Keratinocyte (primary cell): Measurements from ENCODE around the gene EFCAB6. TPM values are rescaled to one million over a fixed set of nuclear protein-coding genes. Genes with fewer than 3 reads are reported as not detected.

Experiments used
- DNase-seq: peaks from one replicate; pipeline ENCODE4 v3.0.0-alpha.2; 2011; ENCODE audit warnings: low read depth, missing footprints, low spot score
- FAIRE-seq: peaks from 2 replicates; lab custom pipeline; 2011; peaks lifted over from hg19 to GRCh38; lab: Jason Lieb, UNC
- H2AFZ ChIP-seq: 2 replicates; pipeline ENCODE4 v1.6.0; 2012; ENCODE audit warnings: low read length, control low read depth, inconsistent platforms; ENCODE audit not compliant: control insufficient read depth
- H3K27ac ChIP-seq: 2 replicates; pipeline ENCODE4 v1.5.1; 2011; ENCODE audit warnings: low read length; ENCODE audit not compliant: control insufficient read depth, insufficient read depth
- H3K27me3 ChIP-seq: 3 replicates; pipeline ENCODE4 v1.6.0; 2011; ENCODE audit warnings: low read length; ENCODE audit not compliant: control insufficient read depth, insufficient read depth; ENCODE audit errors: extremely low read depth
- H3K36me3 ChIP-seq, 2 experiments: 2 replicates in 1 of 2; 3 replicates in 1 of 2; pipeline ENCODE4 v1.5.1; 2011; ENCODE audit warnings: low read length in 2 of 2, mild to moderate bottlenecking in 1 of 2; ENCODE audit not compliant: control insufficient read depth in 2 of 2, insufficient read depth in 2 of 2; ENCODE audit errors: extremely low read depth in 1 of 2
- H3K4me1 ChIP-seq: 3 replicates; pipeline ENCODE4 v1.5.1; 2011; ENCODE audit warnings: low read length; ENCODE audit not compliant: control insufficient read depth, insufficient read depth; ENCODE audit errors: extremely low read depth
- H3K4me2 ChIP-seq: 3 replicates; pipeline ENCODE4 v1.6.0; 2011; ENCODE audit warnings: low read depth, low read length; ENCODE audit not compliant: control insufficient read depth, insufficient read depth; ENCODE audit errors: extremely low read depth
- H3K4me3 ChIP-seq, 3 experiments: fragments of 200-600 bp in 1 of 3; sonication (generic) in 1 of 3; 2 replicates in 2 of 3; 3 replicates in 1 of 3; pipeline ENCODE4 v1.5.1; 2011 to 2016; ENCODE audit warnings: low read length in 3 of 3, mild to moderate bottlenecking in 3 of 3, control low read depth in 2 of 3, inconsistent platforms in 1 of 3, low read depth in 1 of 3, mixed read lengths in 1 of 3, mixed run types in 1 of 3, moderate library complexity in 1 of 3; ENCODE audit not compliant: control insufficient read depth in 2 of 3, insufficient read depth in 2 of 3; ENCODE audit errors: extremely low read depth in 1 of 3
- H3K79me2 ChIP-seq: 2 replicates; pipeline ENCODE4 v1.6.0; 2012; ENCODE audit warnings: low read length; ENCODE audit not compliant: control insufficient read depth, insufficient read depth
- H3K9ac ChIP-seq: 3 replicates; pipeline ENCODE4 v1.6.0; 2011; ENCODE audit warnings: low read length; ENCODE audit not compliant: control insufficient read depth, insufficient read depth; ENCODE audit errors: extremely low read depth
- H3K9me1 ChIP-seq: 3 replicates; pipeline ENCODE4 v1.6.0; 2011; ENCODE audit warnings: low read length; ENCODE audit not compliant: control insufficient read depth, insufficient read depth; ENCODE audit errors: extremely low read depth
- H3K9me3 ChIP-seq: 2 replicates; pipeline ENCODE4 v1.5.1; 2012; ENCODE audit warnings: low read depth, low read length; ENCODE audit not compliant: control insufficient read depth
- H4K20me1 ChIP-seq: 3 replicates; pipeline ENCODE4 v1.6.0; 2011; ENCODE audit warnings: low read length; ENCODE audit not compliant: control insufficient read depth, insufficient read depth; ENCODE audit errors: extremely low read depth
- CTCF ChIP-seq, 3 experiments: IDR thresholded peaks in 1 of 3; conservative IDR thresholded peaks in 1 of 3; optimal IDR thresholded peaks in 1 of 3; 2 replicates in 2 of 3; 3 replicates in 1 of 3; pipeline versions ENCODE3 to v1.5.1; 2011; ENCODE audit warnings: low read length in 3 of 3, mild to moderate bottlenecking in 3 of 3, moderate library complexity in 2 of 3, control low read depth in 1 of 3, inconsistent platforms in 1 of 3; ENCODE audit not compliant: insufficient read depth in 2 of 3; ENCODE audit errors: extremely low read depth in 1 of 3
- EZH2 ChIP-seq: IDR thresholded peaks from one replicate; pipeline ENCODE4 v1.6.1; 2012; ENCODE audit warnings: inconsistent platforms, mild to moderate bottlenecking, low read length, moderate library complexity
- dilution Hi-C: fragments of 300-500 bp; cut with MboI; formaldehyde crosslinking; loops from one replicate; pipeline ENCODE4 v1.7.0; 2020; ENCODE audit warnings: low sequenced_read_pairs; ENCODE audit not compliant: extremely low pct_ligation_motif_present
- polyA plus RNA-seq, 5 experiments: library from polyadenylated mRNA; depleted of rRNA in 3 of 5; stranded (reverse) in 3 of 5; stranded (forward) in 1 of 5; unstranded in 1 of 5; fragments of >200 nt; gene quantifications; 1 replicate in 1 of 5; 2 replicates in 3 of 5; 3 replicates in 1 of 5; pipeline versions ENCODE4 v1.2.1 to v1.2.3, GENCODE V29; 2011 to 2012; ENCODE audit warnings: missing spikeins in 2 of 5, low read depth in 1 of 5, low replicate concordance in 1 of 5

EFCAB6 gene
- polyA plus RNA-seq, 1 donor (not counting 4 experiments of a cell fraction or from before 2014, with no cell fraction given), result 0.18 TPM

GRCh38 chr22:43622886-43623285 is 189.2 kb downstream of the EFCAB6 start:
- dilution Hi-C loops, result no loop called here
- H4K20me1 ChIP-seq, result no peaks in the 10 kb centered on the region
- no peak overlapping the region for H3K9ac ChIP-seq
- no peaks in the 10 kb centered on the region for H3K9me3 ChIP-seq
- DNase-seq (no peak), FAIRE-seq (no peak)
- H3K79me2 ChIP-seq, result no peaks in the 10 kb centered on the region
- no peaks in the 10 kb centered on the region for H3K9me1 ChIP-seq
- H3K27me3 ChIP-seq, result no peaks in the 10 kb centered on the region
- no peak overlapping the region for H3K27ac ChIP-seq
- TF ChIP-seq CTCF (optimal IDR thresholded peaks at IDR 0.05 in 1 of 3, IDR thresholded peaks at IDR 0.05 in 1 of 3, conservative IDR thresholded peaks at IDR 0.05 in 1 of 3; ENCODE audit: extremely low read depth in 1 of 3, insufficient read depth in 2 of 3, low read length in 3 of 3) (no peak), EZH2 (no peak)
- H3K4me1 ChIP-seq, result no peaks in the 10 kb centered on the region
- H3K4me2 ChIP-seq, result no peak overlapping the region
- no peaks in the 10 kb centered on the region for H3K36me3 ChIP-seq
- no peak overlapping the region for H3K4me3 ChIP-seq
- H2AFZ ChIP-seq, result no peak overlapping the region

GRCh38 chr22:43620197-43620596 is 191.9 kb downstream of the EFCAB6 start:
- Histone ChIP-seq H3K36me3 (no peaks in the 10 kb centered on the region), H3K9ac (no peak overlapping the region), H3K9me3 (no peaks in the 10 kb centered on the region), H3K4me3 (no peak overlapping the region), H3K27ac (no peak overlapping the region), H3K4me2 (no peak overlapping the region), H3K27me3 (no peaks in the 10 kb centered on the region), H3K79me2 (no peaks in the 10 kb centered on the region), H2AFZ (no peak overlapping the region), H3K9me1 (no peaks in the 10 kb centered on the region), H3K4me1 (no peaks in the 10 kb centered on the region), H4K20me1 (no peaks in the 10 kb centered on the region)
- no peak for FAIRE-seq
- no peak for DNase-seq
- no peak for TF ChIP-seq EZH2
- TF ChIP-seq CTCF (optimal IDR thresholded peaks at IDR 0.05 in 1 of 3, IDR thresholded peaks at IDR 0.05 in 1 of 3, conservative IDR thresholded peaks at IDR 0.05 in 1 of 3; ENCODE audit: extremely low read depth in 1 of 3, insufficient read depth in 2 of 3, low read length in 3 of 3), result no peak
- dilution Hi-C loops, result no loop called here
